ENCODE measurements around the gene BLOC1S2.

GRCh38 chr10:100318207-100318606 lies 31.7 kb upstream of the BLOC1S2 start:
- TF ChIP-seq ZNF274 (IDR thresholded peaks at IDR 0.05; ENCODE audit: low read depth, low read length): no peak
- no peak for TF ChIP-seq SUZ12 (IDR thresholded peaks at IDR 0.05; ENCODE audit: extremely low read depth, insufficient read depth, insufficient read length)

All from NT2/D1 (cell line).